ENCODE data around the gene MCUB. TPM values are rescaled to one million over a fixed set of nuclear protein-coding genes. Genes with fewer than 3 reads are reported as not detected.

The MCUB gene
- total RNA-seq, 2 experiments from 2014 or later, result 72.7 to 76.1 TPM

DNA sequence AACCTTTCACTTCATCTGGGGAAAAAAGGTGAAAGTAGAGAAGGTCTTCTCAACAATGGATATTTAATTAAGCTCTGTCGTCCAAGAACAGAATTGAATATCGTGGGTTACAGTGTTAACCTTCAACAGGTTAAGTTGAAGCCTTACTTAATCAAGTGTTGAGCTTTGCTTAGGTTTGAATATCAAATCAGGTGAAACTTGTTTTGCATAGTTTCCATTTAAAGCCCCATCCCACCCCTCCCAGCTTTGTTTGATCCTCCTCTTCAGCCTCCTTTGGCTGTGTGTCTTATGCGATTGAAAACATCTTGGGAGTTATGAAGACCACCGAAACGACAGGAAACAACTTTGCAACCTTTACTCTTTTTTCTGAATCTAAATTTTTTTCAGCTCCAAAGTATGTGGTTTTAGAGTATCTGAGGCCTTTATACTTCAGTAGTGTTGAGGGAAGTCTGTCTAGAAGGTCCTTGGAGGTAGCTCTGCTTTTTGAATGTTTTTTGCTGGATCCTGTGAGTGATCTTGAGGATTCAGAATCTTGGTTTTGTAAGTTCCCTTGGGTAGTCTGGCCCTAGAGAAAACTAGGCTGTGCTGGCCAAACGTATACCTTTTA, 39.1 kb downstream of the MCUB start:
- H3K36me3 Mint-ChIP-seq, result peaks cover 41% of the 10 kb centered on the region
- DNase-seq, result no peak
- H3K27me3 Mint-ChIP-seq, result no peaks in the 10 kb centered on the region
- H3K9me3 Mint-ChIP-seq, result peaks cover 13% of the 10 kb centered on the region
- peak overlapping the region; percentile 22 for H3K4me3 Mint-ChIP-seq
- peak overlapping the region; percentile 86 for H3K27ac Mint-ChIP-seq
- peaks cover 34% of the 10 kb centered on the region for H3K4me1 Mint-ChIP-seq

DNA sequence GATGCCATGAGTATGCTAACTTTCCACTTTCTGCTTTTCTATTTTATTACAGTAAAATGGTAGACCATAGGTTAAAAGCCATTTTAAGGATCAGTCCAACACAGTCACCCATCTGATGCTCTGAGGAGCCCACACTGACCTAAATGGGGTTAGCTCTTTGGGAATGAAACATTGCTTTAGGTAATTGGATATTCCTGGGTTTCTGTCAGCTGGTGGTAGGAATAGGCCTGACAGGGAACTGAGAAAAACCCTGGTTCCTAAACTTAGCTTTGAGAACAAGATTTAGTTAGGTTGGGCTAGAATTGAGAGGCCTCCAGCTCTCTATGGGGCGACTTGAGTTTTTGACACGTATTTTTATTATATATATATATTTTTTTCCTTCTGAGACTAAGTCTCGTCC, 40.4 kb downstream of the MCUB start:
- H3K9me3 Mint-ChIP-seq, result peaks cover 22% of the 10 kb centered on the region
- H3K36me3 Mint-ChIP-seq, result peaks cover 52% of the 10 kb centered on the region

DNA sequence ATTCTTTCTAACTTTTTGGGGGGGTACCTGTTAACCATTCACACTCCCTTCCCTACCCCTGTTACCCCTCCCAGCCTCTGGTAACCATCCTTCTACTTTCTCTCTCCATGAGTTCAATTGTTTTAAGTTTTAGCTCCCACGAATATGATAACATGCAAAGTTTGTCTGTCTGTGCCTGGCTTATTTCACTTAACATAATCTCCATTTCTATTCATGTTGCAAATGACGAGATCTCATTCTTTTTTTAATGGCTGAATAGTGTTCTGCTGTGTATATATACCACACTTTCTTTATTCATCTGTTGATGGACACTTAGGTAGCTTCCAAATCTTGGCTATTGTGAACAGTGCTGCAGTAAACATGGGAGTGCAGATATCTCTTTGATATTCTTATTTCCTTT, 41.3 kb downstream of the MCUB start:
- DNase-seq, result no peak
- Mint-ChIP-seq H3K4me3 (no peak overlapping the region), H3K9me3 (peaks cover 24% of the 10 kb centered on the region), H3K4me1 (peaks cover 43% of the 10 kb centered on the region), H3K27me3 (no peaks in the 10 kb centered on the region), H3K27ac (peak overlapping the region; percentile 39), H3K36me3 (peaks cover 61% of the 10 kb centered on the region)

More for the DNA sequence above, 40.4 kb downstream of the MCUB start:
- DNase-seq, result no peak
- H3K27me3 Mint-ChIP-seq, result no peaks in the 10 kb centered on the region
- peaks cover 41% of the 10 kb centered on the region for H3K4me1 Mint-ChIP-seq
- H3K4me3 Mint-ChIP-seq, result no peak overlapping the region
- H3K27ac Mint-ChIP-seq, result peak overlapping the region; percentile 22

DNA sequence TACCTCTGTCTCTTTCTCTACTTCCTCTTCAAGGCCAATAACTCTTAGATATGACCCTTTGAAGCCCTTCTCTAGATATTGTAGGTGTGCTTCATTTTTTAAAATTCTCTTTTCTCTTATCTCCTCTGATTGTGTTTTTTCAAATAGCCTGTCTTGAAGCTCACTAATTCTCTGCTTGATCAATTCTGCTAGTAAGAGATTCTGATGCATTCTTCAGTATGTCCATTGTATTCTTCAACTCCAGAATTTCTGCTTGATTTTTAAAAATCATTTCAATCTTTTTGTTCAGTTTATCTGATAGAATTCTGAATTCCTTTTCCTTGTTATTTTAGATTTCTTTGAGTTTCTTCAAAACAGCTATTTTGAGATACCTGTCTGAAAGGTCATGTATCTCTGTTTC, 47.9 kb downstream of the MCUB start:
- Mint-ChIP-seq H3K27ac (peak overlapping the region; percentile 10), H3K27me3 (no peaks in the 10 kb centered on the region), H3K36me3 (peaks cover 78% of the 10 kb centered on the region), H3K4me1 (peaks cover 40% of the 10 kb centered on the region), H3K9me3 (peaks cover 27% of the 10 kb centered on the region), H3K4me3 (no peak overlapping the region)
- no peak for DNase-seq

DNA sequence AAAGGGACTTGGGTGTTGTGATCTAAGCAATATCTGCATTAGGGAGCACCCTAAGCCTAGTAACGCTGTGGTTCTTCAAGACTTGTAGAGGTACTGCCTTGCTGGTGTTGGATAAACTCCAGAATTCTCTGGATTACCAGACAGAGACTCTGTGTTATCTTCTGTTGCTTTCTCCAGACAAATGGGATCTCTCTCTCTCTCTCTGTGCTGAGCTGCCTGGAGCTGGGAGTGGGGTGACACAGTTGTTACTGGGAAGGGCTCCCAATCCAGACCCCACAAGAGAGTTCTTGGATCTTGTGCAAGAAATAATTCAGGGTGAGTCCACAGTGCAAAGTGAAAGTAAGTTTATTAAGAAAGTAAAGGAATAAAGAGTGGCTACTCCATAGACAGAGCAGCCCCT, 48.8 kb downstream of the MCUB start:
- H3K4me3 Mint-ChIP-seq, result no peak overlapping the region
- H3K27ac Mint-ChIP-seq, result peak overlapping the region; percentile 64
- DNase-seq, result no peak
- no peaks in the 10 kb centered on the region for H3K27me3 Mint-ChIP-seq
- peaks cover 78% of the 10 kb centered on the region for H3K36me3 Mint-ChIP-seq
- H3K9me3 Mint-ChIP-seq, result peaks cover 27% of the 10 kb centered on the region
- H3K4me1 Mint-ChIP-seq, result peaks cover 46% of the 10 kb centered on the region

DNA sequence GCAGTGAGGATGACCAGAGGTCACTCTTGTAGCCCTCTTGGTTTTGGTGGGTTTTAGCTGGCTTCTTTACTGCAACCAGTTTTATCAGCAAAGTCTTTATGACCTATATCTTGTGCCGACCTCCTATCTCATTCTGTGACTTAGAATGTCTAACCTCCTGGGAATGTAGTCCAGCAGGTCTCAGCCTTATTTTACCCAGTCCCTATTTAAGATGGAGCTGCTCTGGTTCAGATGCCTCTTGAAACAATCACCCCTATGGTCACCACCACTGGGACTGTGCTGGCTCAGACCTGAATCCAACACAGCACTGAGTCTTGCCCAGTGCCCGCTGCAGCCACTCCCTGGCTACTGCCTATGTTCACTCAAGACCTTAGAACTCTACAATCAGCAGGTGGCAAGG, 49.4 kb downstream of the MCUB start:
- no peaks in the 10 kb centered on the region for H3K27me3 Mint-ChIP-seq
- no peak overlapping the region for H3K4me3 Mint-ChIP-seq
- H3K4me1 Mint-ChIP-seq, result peaks cover 48% of the 10 kb centered on the region
- peaks cover 26% of the 10 kb centered on the region for H3K9me3 Mint-ChIP-seq
- peak overlapping the region; percentile 17 for H3K27ac Mint-ChIP-seq
- DNase-seq, result no peak
- H3K36me3 Mint-ChIP-seq, result peaks cover 77% of the 10 kb centered on the region

DNA sequence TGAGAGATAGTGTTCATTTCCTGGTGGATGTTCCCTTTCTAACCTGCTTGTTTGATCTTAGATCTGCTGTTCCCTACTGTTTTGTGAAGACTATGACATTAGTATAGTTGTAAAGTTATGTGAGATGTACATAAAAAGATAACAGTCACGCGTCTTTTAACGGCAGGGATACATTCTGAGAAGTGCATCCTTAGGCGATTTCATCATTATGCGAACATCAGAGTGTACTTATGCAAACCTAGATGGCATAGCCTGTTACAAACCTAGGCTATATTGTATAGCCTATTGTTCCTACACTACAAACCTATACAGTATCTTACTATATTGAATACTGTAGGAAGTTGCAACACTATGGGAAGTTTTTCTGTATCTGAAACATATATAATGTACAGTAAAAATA, 50.4 kb downstream of the MCUB start:
- no peak overlapping the region for H3K4me3 Mint-ChIP-seq
- no peaks in the 10 kb centered on the region for H3K27me3 Mint-ChIP-seq
- peaks cover 73% of the 10 kb centered on the region for H3K36me3 Mint-ChIP-seq
- peaks cover 46% of the 10 kb centered on the region for H3K4me1 Mint-ChIP-seq
- no peak overlapping the region for H3K27ac Mint-ChIP-seq
- no peak for DNase-seq
- H3K9me3 Mint-ChIP-seq, result peaks cover 17% of the 10 kb centered on the region

DNA sequence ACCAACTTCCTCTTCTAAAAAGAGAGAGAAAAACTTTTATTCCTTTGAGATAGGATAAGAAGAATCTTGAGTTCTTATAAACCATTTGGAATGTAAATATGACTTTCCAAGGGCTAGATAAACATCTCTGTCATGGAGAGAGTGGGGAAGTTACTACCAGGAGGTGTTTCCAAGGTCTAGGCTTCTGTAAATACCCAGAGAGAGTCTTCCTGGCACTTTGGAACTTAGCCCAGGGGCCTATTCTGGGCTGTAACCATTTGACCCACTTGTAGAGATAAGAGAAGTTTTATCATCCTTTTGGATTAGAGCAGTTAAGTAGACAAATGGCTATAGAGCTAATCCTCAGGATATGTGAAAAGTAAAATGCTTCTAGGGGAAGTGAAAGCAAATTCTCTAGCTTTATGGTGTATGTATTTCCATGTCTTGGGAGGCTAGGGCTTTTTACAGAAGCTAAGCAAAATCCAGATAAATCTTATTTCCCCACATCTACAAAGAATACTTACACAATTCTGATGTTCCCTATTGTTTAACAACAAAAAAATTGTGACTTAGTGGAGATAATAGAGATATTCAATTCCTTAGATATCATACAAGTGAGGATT, 51.1 kb downstream of the MCUB start:
- peaks cover 69% of the 10 kb centered on the region for H3K36me3 Mint-ChIP-seq

DNA sequence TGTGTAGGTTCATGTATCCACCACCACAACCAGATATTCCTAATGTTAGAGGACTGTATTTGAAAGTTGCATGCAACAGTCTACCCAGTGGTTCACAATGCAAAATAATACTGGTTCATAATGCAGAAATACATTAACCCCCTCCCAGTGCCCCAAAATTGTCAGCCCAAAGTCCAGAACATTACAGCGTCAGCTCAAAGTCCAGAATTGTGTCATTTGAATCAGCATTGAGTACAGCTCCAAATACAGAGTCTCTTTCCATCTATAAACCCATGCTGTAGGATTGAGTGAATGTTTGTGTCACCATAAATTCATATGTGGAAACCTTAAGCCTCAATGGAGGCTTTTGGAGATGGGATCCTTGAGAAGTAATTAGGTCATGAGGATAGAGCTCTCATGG, 54.0 kb downstream of the MCUB start:
- DNase-seq, result no peak
- H3K36me3 Mint-ChIP-seq, result peaks cover 46% of the 10 kb centered on the region
- peaks cover 4% of the 10 kb centered on the region for H3K9me3 Mint-ChIP-seq
- H3K4me1 Mint-ChIP-seq, result peaks cover 55% of the 10 kb centered on the region
- no peaks in the 10 kb centered on the region for H3K27me3 Mint-ChIP-seq
- no peak overlapping the region for H3K4me3 Mint-ChIP-seq
- H3K27ac Mint-ChIP-seq, result no peak overlapping the region

More for the DNA sequence above, 51.1 kb downstream of the MCUB start:
- H3K4me3 Mint-ChIP-seq, result no peak overlapping the region
- DNase-seq, result no peak
- peaks cover 17% of the 10 kb centered on the region for H3K9me3 Mint-ChIP-seq
- H3K27me3 Mint-ChIP-seq, result no peaks in the 10 kb centered on the region
- no peak overlapping the region for H3K27ac Mint-ChIP-seq
- peaks cover 52% of the 10 kb centered on the region for H3K4me1 Mint-ChIP-seq

DNA sequence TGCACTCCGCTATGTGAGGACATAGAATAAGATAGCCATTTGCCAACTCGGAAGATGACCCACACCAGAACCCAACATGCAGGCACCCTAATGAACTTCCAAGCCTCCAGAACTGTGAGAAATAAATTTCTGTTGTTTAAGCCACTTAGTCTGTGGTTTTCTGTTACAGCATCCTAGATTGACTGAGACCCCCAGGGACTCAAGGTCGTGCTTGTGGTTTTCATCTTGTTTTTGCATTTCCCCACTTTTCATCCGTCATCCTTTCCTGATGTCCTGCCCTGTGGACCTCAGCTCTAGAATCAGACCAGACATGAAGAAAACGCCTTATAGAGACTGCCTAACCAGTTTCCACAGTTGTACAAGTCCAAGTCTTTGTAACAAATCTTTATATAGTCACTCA, 54.4 kb downstream of the MCUB start:
- Mint-ChIP-seq H3K4me3 (no peak overlapping the region), H3K4me1 (peaks cover 53% of the 10 kb centered on the region), H3K9me3 (peaks cover 3% of the 10 kb centered on the region), H3K27me3 (no peaks in the 10 kb centered on the region), H3K36me3 (peaks cover 42% of the 10 kb centered on the region), H3K27ac (no peak overlapping the region)
- DNase-seq, result no peak

DNA sequence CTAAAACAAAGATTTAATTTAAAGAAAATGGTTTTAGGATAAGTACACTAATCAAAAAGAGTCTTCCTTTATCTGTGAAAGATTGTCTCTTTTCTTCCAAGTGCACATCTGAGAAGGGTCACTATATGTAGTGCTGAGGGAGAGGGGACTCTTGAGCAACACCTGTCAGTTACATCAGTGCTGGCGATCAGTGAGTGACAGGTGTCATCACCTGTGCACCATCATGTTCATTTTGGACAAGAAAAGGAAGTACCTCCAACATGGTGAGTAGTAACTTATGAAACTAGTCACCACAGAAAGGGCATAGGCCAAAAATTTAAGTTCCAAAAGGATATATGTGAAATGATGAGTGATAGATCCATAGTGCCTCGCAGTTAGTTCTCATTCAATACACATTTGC, 55.7 kb downstream of the MCUB start:
- Mint-ChIP-seq H3K4me1 (peaks cover 52% of the 10 kb centered on the region), H3K4me3 (no peak overlapping the region), H3K36me3 (peaks cover 37% of the 10 kb centered on the region), H3K27me3 (no peaks in the 10 kb centered on the region), H3K27ac (no peak overlapping the region), H3K9me3 (peaks cover 2% of the 10 kb centered on the region)
- no peak for DNase-seq

DNA sequence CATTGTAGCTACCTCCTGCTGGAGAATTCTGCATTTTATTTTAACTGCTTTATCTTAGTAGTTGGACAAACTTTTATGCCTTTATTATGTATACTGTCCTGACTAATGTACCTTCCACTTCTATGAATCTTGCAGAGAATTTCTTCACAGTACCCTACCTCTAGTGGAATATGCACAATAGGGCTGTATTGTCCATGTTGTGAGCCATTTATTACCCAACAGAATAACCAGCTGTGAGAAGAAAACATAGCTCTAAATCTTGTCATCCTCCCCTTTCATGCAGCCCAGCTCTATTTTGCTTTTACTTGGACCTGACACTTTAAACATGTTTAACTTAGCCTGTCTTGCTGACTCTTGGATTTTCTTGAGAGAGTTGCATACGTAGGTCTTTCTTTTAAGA, 56.2 kb downstream of the MCUB start:
- H3K4me1 Mint-ChIP-seq, result peaks cover 48% of the 10 kb centered on the region
- peaks cover 2% of the 10 kb centered on the region for H3K9me3 Mint-ChIP-seq
- no peak overlapping the region for H3K4me3 Mint-ChIP-seq
- peaks cover 38% of the 10 kb centered on the region for H3K36me3 Mint-ChIP-seq
- no peaks in the 10 kb centered on the region for H3K27me3 Mint-ChIP-seq
- DNase-seq, result no peak
- H3K27ac Mint-ChIP-seq, result no peak overlapping the region

DNA sequence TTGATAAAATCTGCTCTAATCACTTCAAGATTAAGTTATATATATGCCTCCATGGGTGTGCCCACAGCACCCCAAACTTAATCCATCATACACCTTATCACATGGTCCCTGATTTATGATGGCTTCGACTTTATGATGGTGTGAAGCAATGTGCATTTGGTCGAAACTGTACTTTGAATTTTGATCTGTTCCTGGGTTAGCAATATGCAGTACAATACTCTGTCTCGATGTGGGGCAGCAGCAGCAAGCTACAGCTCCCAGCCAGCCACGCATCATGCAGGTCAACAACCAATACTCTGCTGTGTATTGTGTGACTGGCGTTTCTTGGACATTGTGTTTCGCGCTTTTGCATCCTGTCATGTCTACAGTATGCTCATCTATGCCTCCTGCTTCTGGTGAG, 62.6 kb downstream of the MCUB start:
- H3K36me3 Mint-ChIP-seq, result peaks cover 19% of the 10 kb centered on the region
- peaks cover 25% of the 10 kb centered on the region for H3K4me1 Mint-ChIP-seq
- no peak for DNase-seq
- H3K4me3 Mint-ChIP-seq, result no peak overlapping the region
- no peaks in the 10 kb centered on the region for H3K9me3 Mint-ChIP-seq
- no peaks in the 10 kb centered on the region for H3K27me3 Mint-ChIP-seq
- H3K27ac Mint-ChIP-seq, result no peak overlapping the region

DNA sequence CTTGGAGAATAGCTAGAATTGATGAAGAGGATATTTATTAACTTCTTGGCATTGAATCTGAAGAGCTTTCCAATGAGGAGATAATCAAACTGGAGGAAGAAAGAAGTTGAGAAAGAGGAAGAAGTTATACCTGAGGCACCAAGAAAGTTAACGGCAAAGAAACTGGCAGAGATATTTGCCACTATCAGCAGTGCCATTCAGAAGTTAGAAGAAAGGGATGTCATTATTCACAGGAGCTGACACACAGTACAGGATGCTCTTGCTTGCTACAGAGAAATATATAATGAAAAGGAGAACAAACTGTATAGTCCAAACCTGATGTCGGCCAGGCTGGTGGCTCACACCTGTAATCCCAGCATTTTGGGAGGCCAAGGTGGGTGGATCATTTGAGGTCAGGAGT, 64.5 kb downstream of the MCUB start:
- Mint-ChIP-seq H3K9me3 (no peaks in the 10 kb centered on the region), H3K4me1 (peaks cover 33% of the 10 kb centered on the region), H3K27ac (no peak overlapping the region), H3K27me3 (no peaks in the 10 kb centered on the region), H3K4me3 (no peak overlapping the region), H3K36me3 (peaks cover 18% of the 10 kb centered on the region)
- no peak for DNase-seq

DNA sequence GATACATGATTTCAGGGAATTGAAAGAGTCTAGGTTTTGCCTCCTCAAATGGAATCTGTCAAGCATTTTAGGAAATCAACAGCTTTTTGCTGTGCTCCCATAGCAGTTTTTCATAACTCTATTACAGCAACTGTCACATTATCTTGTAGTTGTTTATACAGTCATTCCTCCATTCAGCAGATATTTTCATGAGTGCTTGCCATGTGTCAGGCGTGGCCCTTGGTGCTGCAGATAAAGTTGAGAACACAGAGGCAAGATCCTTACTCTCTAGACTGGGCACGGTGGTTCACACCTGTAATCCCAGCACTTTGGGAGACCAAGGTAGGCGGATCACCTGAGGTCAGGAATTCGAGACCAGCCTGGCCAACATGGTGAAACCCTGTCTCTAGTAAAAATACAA, 67.3 kb downstream of the MCUB start:
- no peak for DNase-seq
- H3K4me3 Mint-ChIP-seq, result no peak overlapping the region
- peaks cover 51% of the 10 kb centered on the region for H3K4me1 Mint-ChIP-seq
- H3K36me3 Mint-ChIP-seq, result peaks cover 14% of the 10 kb centered on the region
- H3K27ac Mint-ChIP-seq, result no peak overlapping the region
- H3K9me3 Mint-ChIP-seq, result no peaks in the 10 kb centered on the region
- no peaks in the 10 kb centered on the region for H3K27me3 Mint-ChIP-seq

DNA sequence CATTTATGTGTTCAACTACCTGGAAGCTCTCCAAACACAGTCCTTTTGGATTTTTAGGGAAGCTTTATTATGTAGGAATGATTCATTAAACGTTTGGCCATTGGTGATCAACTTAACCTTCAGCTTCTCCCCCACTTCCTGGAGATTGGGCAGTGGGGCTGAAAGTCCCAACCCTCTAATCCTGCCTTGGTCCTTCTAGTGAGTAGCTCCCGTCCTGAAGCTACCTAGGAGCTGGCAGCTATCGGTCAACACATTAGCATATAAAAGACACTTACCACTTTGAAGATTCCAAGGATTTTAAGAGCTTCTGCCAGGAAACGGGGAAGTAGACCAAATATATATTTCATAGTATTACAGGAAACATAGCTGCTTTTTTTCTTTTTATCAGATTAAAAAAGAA, 69.7 kb downstream of the MCUB start:
- Mint-ChIP-seq H3K27me3 (no peaks in the 10 kb centered on the region), H3K36me3 (peaks cover 14% of the 10 kb centered on the region), H3K4me3 (no peak overlapping the region), H3K4me1 (peaks cover 50% of the 10 kb centered on the region), H3K27ac (no peak overlapping the region), H3K9me3 (peaks cover 2% of the 10 kb centered on the region)
- DNase-seq, result no peak

All from activated naive CD8-positive, alpha-beta T cell treated with anti-CD3 and anti-CD28 coated beads for 36 hours (primary cell).